AG04450 (cell line): ENCODE data around the gene GNB1L. TPM values are rescaled to one million over a fixed set of nuclear protein-coding genes. Genes with fewer than 3 reads are reported as not detected.

Experiments used
- CTCF ChIA-PET: fragments of 300-600, 350-600 bp; formaldehyde crosslinking; extraction: SDS; loops from one replicate; lab custom pipeline; 2022; ENCODE audit warnings: antibody characterized with exemption, inconsistent platforms; lab: Charles Lee
- POLR2A ChIA-PET: fragments of 350-600 bp; formaldehyde crosslinking; extraction: SDS; loops from one replicate; lab custom pipeline; 2021; ENCODE audit warnings: antibody characterized with exemption, inconsistent platforms; lab: Yijun Ruan, JAX
- DNase-seq: peaks from one replicate; pipeline ENCODE4 v3.0.0-alpha.2; 2011; ENCODE audit warnings: low read depth, low spot score
- H3K27ac ChIP-seq: one replicate; pipeline ENCODE4 v1.5.1; 2012; ENCODE audit warnings: low read depth, low read length, control low read depth
- H3K27me3 ChIP-seq: one replicate; pipeline ENCODE4 v1.6.0; 2012; ENCODE audit warnings: low read length; ENCODE audit not compliant: control insufficient read depth, insufficient read depth
- H3K4me3 ChIP-seq: 2 replicates; pipeline ENCODE4 v1.5.1; 2011; ENCODE audit warnings: mild to moderate bottlenecking, low read depth, low read length, control low read depth
- H3K9me3 ChIP-seq: 2 replicates; pipeline ENCODE4 v1.5.1; 2012; ENCODE audit warnings: low read length; ENCODE audit not compliant: control insufficient read depth, insufficient read depth
- CTCF ChIP-seq: IDR thresholded peaks from 2 replicates; pipeline ENCODE4 v1.5.1; 2011; ENCODE audit warnings: low read depth, low read length, control low read depth, inconsistent platforms
- polyA plus RNA-seq: library from polyadenylated mRNA; depleted of rRNA; stranded (reverse); fragments of >200 nt; gene quantifications from 2 replicates; pipeline ENCODE4 v1.2.3, GENCODE V29; 2011; rRNA removed

GNB1L gene
- polyA plus RNA-seq, 1 experiment, result 1.3 TPM

GRCh38 chr22:19735665-19736510, 118.8 kb downstream of the GNB1L start:
- no peak for DNase-seq
- peaks cover 2% of the 10 kb centered on the region for H3K27me3 ChIP-seq
- H3K4me3 ChIP-seq, result no peak overlapping the region
- TF ChIP-seq CTCF, result no peak
- H3K27ac ChIP-seq, result no peak overlapping the region
- CTCF ChIA-PET, result interaction anchor here (0.5 kb wide), 1 partner anchor 162 kb away, joined by 4 read pairs; no protein-coding TSS in a partner anchor
- H3K9me3 ChIP-seq, result no peaks in the 10 kb centered on the region; the same call in 1 of the 2 replicates
- POLR2A ChIA-PET, result no interaction called here

- DNase-seq, result no peak
- ChIA-PET CTCF (interaction anchor here (6.6 kb wide), 1 partner anchor 176 kb away, joined by 133 read pairs; no protein-coding TSS in a partner anchor), POLR2A (no interaction called here)
- H3K27ac ChIP-seq, result no peak overlapping the region
- peaks cover 2% of the 10 kb centered on the region for H3K27me3 ChIP-seq
- no peaks in the 10 kb centered on the region for H3K9me3 ChIP-seq
- TF ChIP-seq CTCF, result no peak
- no peak overlapping the region for H3K4me3 ChIP-seq
Observed at GRCh38 chr22:19734837-19735382, 119.8 kb downstream of the GNB1L start.

GRCh38 chr22:19734163-19734562, 120.5 kb downstream of the GNB1L start:
- no peak for DNase-seq
- TF ChIP-seq CTCF, result no peak
- Histone ChIP-seq H3K27me3 (no peaks in the 10 kb centered on the region), H3K9me3 (no peaks in the 10 kb centered on the region), H3K27ac (no peak overlapping the region), H3K4me3 (no peak overlapping the region)
- POLR2A ChIA-PET, result no interaction called here
- CTCF ChIA-PET, result interaction anchor here (6.6 kb wide), 1 partner anchor 177 kb away, joined by 133 read pairs; no protein-coding TSS in a partner anchor

GRCh38 chr22:19733755-19734154, 120.9 kb downstream of the GNB1L start:
- ChIA-PET CTCF (interaction anchor here (6.6 kb wide), 1 partner anchor 177 kb away, joined by 133 read pairs; no protein-coding TSS in a partner anchor), POLR2A (no interaction called here)
- no peak overlapping the region for H3K27ac ChIP-seq
- DNase-seq, result no peak
- no peaks in the 10 kb centered on the region for H3K27me3 ChIP-seq
- no peak for TF ChIP-seq CTCF
- H3K9me3 ChIP-seq, result no peaks in the 10 kb centered on the region
- H3K4me3 ChIP-seq, result no peak overlapping the region

Other genes with a start within 250 kb of the GNB1L start
- gene SEPTIN5, start 140.4 kb downstream of the GNB1L start, polyA plus RNA-seq, result 13.1 and 15.5 TPM in 2 replicates
- 0.20 and 0.60 TPM in 2 replicates for gene GP1BB, start 131.3 kb downstream of the GNB1L start, polyA plus RNA-seq
- not detected in 2 replicates for gene TBX1, start 94.1 kb downstream of the GNB1L start, polyA plus RNA-seq
- gene RTL10, start within 50 bp of the GNB1L start, polyA plus RNA-seq, result 9.5 and 13.1 TPM in 2 replicates
- gene COMT, start 86.9 kb upstream of the GNB1L start, polyA plus RNA-seq, result 79.4 and 105 TPM in 2 replicates
- gene TXNRD2, start 86.9 kb upstream of the GNB1L start, polyA plus RNA-seq, result 13.3 and 15.8 TPM in 2 replicates
- gene ARVCF, start 161.9 kb upstream of the GNB1L start, polyA plus RNA-seq, result 5.6 and 8.2 TPM in 2 replicates
- 21.3 and 27.5 TPM in 2 replicates for gene TANGO2, start 166.2 kb upstream of the GNB1L start, polyA plus RNA-seq
- 22.0 and 22.8 TPM in 2 replicates for gene DGCR8, start 225.4 kb upstream of the GNB1L start, polyA plus RNA-seq